Measurements from ENCODE around the gene SWAP70.

SWAP70 gene

DNA sequence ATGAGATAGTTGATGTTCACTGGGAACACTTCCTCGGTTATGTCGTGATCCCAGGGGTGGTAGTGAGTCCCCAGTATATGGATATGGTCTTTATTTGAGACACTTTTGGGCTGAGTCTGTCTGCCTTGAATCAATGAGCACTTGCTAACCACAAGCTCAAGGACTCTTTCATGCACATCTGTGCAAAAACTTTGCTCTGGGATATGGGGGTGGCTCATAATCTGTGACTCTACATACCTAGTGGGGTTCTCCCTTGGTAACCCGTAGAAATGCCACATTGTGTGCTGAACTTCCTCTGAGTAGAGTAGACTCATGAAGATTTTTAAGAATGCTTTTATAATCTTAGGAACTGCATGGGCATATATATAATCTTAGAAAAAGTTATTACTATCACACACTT lies 69.3 kb downstream of the SWAP70 start:
- ChIA-PET POLR2A (ENCODE audit: low non-redundant PET) (no interaction called here), CTCF (interaction anchor here (0.5 to 1.1 kb wide), 4 partner anchors 9 to 671 kb away, joined by 3 read pairs; no protein-coding TSS in a partner anchor)
- TF ChIP-seq CTCF (conservative IDR thresholded peaks at IDR 0.05; ENCODE audit: low read depth) = no peak
- no peak overlapping the region for H3K27ac ChIP-seq
- DNase-seq (ENCODE audit: low spot score) = no peak

DNA sequence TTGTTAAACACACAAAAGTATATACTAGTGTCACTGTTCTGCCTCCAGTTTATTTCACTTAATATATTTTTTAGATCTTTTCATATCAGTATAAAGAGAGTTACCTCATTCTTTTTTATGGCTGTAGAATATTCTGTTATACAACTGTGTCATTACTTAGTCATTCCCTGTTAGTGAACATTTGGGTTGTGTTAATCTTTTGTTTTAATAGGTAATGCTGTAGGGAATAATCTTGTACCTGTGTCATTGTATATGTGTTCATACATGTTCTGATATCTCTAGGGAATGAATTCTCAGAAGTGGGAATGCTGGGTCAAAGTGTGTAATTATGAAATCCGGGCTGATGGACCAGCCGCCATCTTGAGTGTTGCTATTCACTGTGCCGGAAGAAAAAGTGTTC lies 71.4 kb downstream of the SWAP70 start:
- no peak overlapping the region for H3K27ac ChIP-seq
- DNase-seq (ENCODE audit: low spot score) = no peak
- POLR2A ChIA-PET (ENCODE audit: low non-redundant PET) = no interaction called here
- TF ChIP-seq CTCF (conservative IDR thresholded peaks at IDR 0.05; ENCODE audit: low read depth) = no peak
- CTCF ChIA-PET = no interaction called here

GRCh38 chr11:9735919-9736318 lies 72.0 kb downstream of the SWAP70 start:
- no peak overlapping the region for H3K27ac ChIP-seq
- no peak for DNase-seq (ENCODE audit: low spot score)
- TF ChIP-seq CTCF (conservative IDR thresholded peaks at IDR 0.05; ENCODE audit: low read depth) = no peak
- ChIA-PET CTCF (no interaction called here), POLR2A (ENCODE audit: low non-redundant PET) (no interaction called here)

GRCh38 chr11:9736365-9736764 lies 72.5 kb downstream of the SWAP70 start:
- H3K27ac ChIP-seq = no peak overlapping the region
- no peak for TF ChIP-seq CTCF (conservative IDR thresholded peaks at IDR 0.05; ENCODE audit: low read depth)
- POLR2A ChIA-PET (ENCODE audit: low non-redundant PET) = no interaction called here
- DNase-seq (ENCODE audit: low spot score) = no peak
- CTCF ChIA-PET = no interaction called here

DNA sequence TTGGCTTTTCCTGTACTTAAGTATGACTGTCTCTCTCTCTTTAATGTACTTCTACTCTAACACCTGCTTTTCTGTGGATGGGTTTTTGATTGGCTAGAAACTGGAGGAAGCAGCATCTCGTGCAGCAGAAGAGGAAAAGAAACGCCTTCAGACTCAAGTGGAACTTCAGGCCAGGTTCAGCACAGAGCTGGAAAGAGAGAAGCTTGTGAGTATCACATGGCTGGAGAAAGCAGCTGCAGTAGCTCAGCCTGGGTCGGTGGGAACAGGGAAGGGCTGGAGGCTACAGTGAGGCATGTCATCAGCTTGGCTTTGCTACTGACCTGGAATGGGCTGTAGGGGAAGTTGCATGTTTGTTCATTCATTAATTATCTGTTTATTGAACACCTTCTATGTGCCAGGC lies 74.2 kb downstream of the SWAP70 start:
- TF ChIP-seq CTCF (conservative IDR thresholded peaks at IDR 0.05; ENCODE audit: low read depth) = no peak
- DNase-seq (ENCODE audit: low spot score) = no peak
- ChIA-PET CTCF (interaction anchor here (0.5 to 0.6 kb wide), 2 partner anchors 570 to 713 kb away, joined by 4 read pairs; no protein-coding TSS in a partner anchor), POLR2A (ENCODE audit: low non-redundant PET) (no interaction called here)
- no peak overlapping the region for H3K27ac ChIP-seq

DNA sequence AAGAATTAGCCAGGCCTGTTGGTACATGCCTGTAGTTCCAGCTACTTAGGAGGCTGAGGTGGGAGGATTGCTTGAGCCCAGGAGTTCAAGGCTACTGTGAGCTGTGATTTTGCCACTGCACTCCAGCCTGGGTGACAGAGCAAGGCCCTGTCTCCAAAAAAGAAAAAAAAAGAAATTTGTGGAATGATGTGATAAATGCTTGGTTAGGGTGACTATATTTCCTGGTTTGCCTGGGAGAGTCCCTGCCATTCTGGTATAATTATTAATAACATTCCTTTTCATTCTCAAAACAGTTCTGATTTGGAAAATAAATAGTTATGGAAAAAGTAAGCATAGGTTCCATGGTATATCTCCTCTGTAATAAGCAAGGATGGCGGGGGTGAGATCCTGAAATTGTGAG lies 74.8 kb downstream of the SWAP70 start:
- DNase-seq (ENCODE audit: low spot score) = no peak
- ChIA-PET CTCF (interaction anchor here (0.6 kb wide), 1 partner anchor 571 kb away, joined by 4 read pairs; no protein-coding TSS in a partner anchor), POLR2A (ENCODE audit: low non-redundant PET) (no interaction called here)
- no peak for TF ChIP-seq CTCF (conservative IDR thresholded peaks at IDR 0.05; ENCODE audit: low read depth)
- H3K27ac ChIP-seq = no peak overlapping the region
